Fibroblast of skin of right quadriceps (primary cell): ENCODE measurements around the gene ARHGAP9.

Source experiments
- DNase-seq: peaks from one replicate; pipeline ENCODE4 v3.0.0-alpha.2; 2013

The ARHGAP9 gene

DNA sequence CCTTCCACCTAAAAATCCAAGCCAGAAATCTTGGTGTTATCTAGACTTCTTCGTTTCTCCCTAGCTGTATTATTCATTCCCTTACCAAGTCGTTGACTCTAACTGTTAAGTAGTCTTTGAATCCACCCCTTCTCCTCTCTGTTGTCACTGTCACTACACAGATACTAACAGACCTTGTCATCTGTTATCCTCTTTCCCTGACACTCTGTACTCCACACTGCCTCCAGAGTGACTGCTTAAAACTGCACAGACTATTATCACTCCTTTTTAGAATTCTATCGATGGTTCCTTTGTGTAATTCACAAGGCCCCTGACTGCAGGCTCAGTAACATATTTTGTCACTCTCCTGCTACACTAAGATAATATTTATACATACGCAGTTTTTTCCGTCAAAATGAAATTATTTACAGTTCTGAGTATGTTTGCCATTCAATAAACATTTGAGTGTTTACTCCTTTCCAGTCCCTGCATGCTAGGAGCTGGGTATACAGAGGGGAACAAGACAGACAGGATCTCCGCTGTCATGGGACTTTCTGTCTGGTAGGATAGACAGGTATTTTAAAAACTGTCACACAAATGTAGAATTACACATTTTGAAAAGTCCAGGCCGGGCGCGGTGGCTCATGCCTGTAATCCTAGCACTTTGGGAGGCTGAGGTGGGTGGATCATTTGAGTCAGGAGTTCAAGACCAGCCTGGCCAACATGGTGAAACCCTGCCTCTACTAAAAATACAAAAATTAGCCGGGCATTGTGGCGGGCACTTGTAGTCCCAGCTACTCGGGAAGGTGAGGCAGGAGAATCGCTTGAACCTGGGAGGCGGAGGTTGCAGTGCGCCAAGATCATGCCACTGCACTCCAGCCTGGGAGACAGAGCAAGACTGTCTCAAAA is 12.0 kb upstream of the ARHGAP9 start:
- DNase-seq = no peak

DNA sequence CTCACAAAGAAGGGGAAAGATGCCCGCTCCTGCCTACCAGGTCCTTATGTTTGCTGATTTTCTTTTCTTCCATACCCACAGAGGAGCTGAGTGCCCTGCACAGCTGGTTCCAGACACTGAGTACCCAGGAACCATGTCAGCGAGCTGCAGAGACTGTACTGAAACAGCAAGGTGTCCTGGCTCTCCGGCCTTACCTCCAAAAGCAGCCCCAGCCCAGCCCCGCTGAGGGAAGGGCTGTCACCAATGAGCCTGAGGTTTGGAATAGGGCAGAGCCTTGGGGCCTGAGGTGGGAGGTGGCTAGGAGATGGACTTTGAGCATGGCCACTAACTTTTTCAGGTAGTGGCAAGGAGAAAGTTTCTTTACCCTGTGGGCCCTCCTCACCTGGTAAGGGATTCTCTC is 10.5 kb upstream of the ARHGAP9 start:
- DNase-seq = no peak

DNA sequence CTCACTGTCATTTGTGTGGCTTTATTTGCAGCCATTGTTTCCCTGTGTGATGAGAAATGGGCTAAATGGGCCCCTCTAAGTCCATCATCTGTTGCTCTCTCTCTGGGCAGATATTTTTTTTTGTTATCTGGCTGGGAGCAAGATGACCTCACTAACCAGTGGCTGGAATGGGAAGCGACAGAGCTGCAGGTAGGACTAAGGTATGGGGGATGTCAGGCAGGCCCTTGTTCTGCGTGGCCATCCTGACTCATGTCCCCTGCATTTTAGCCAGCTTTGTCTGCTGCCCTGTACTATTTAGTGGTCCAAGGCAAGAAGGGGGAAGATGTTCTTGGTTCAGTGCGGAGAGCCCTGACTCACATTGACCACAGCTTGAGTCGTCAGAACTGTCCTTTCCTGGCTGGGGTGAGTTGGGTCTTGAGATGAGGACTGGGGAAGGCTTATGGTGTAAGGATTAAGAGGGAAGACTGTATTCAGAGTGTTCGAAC is 9.5 kb upstream of the ARHGAP9 start:
- no peak for DNase-seq

DNA sequence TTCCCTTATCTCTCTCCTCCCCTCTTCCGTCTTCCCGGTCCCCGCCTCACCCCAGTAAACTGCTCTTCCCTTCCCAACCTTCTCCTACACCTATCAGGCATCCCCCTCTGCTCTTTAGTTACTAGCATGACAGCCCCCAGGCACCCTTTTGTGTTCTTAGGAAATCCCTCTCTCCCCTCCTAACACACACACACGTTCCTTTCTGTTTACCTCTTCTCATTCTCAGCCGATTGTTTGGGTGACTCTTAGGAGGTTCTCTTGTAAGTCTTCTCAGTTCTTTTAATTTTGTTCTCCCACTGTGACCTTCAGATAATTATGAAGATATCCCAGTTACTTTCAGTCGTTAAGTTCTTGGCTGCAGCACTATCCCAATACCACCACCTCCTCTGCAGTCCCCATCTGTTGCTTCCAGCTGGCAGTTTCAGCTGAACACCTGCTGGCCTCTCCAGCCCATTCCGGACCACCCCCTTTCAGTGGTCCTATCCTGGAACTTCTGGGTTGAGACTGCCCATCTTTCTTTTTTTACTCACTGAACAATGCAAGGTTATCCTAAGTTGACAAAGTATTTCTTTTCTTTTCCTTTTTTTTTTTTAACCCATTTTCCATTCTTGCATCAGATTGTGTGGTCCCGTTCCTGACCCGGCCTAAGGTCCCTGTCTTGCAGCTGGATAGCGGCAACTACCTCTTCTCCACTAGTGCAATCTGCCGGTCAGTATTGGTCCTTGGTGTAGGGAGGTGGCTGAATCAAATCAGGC is 8.9 kb upstream of the ARHGAP9 start:
- no peak for DNase-seq

DNA sequence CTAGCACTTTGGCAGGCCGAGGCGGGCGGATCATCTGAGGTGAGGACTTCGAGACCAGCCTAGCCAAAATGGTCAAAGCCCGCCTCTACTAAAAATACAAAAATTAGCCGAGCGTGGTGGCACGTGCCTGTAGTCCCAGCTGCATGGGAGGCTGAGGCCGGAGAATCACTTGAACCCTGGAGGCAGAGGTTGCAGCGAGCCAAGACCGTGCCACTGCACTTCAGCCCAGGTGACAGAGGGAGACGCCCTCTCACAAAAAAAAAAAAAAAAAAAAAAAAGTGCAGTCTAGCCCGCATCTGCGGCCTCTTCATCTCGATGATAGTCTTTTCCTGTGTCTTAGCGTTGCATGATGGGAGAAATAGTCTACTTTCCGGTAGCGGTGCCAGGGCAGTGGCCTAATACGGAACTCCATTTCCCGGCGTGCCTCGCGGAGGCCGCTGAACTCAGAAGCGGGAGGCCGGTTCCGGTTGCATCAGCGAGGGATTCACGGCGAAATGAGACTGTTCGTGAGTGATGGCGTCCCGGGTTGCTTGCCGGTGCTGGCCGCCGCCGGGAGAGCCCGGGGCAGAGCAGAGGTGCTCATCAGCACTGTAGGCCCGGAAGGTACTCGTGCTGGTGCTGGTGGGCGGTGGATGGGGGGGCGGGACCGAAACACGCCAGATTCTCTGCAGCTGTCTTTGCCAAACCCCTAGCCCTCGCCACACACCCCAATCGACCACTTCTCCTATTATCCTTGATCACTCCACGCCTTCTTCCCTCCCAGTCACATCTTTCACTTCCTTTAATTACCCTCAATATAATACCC is 8.1 kb upstream of the ARHGAP9 start, which contains the start of gene MARS1:
Gene MARS1 (plus strand): TSS at position 472 of the 805 bp plus-strand sequence. CDS start 23 bp downstream, at position 495.
- peak; percentile 98 for DNase-seq

DNA sequence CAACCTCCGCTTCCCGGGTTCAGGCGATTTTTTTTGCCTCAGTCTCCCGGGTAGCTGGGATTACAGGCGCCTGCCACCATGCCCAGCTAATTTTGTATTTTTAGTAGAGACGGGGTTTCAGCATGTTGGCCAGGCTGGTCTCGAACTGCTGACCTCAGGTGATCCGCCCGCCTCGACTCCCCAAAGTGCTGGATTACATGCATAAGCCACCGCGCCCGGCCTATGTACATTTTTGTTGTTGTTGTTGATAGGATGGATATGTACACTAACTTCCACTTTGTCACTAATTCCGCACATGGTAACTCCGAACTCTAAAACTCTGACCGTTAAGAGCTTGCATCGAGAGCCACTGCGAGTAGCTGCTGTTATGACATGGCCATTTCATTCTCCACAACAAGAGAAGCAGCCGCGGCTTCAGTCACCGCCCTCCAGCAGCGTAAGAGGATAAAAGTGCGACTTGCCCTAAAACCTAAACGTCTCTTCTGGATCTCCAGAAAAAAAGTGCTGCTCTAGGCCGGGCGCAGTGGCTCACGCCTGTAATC is 7.5 kb upstream of the ARHGAP9 start:
- DNase-seq = no peak

DNA sequence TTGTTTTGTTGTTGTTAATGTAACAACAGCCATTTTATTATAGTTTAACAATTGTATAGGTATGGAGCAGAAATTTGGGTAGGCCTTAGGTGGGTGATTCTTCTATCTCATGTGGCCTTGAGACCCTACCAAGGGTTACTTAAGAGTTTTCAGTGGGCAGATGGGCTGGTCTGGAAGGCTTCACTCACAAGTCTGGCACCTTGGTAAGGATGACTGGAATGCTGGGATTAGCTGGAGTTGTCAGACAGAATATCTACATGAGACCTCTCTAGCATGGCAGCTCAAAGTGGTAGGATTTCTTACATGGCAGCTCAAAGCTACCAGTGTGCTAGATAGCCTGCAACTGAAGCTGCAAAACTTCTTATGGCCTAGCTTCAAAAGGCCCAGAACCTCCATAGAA is 6.0 kb upstream of the ARHGAP9 start:
- DNase-seq = no peak

DNA sequence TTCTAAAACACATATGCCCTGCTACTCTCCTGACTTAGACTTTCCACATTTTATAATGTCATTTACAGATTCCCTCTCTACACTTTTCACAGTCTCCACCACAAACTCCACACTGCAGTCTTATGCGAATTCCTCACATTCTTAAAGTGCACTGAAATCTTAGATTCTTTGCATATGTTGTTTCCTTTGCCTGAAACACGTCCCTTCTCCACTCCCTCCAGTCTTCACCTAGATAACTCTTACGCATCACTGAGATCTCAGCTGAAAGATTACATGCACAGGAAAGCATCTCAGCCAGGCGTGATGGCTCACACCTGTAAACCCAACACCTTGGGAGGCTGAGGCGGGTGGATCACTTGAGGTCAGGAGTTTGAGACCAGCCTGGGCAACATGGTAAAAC is 3.8 kb upstream of the ARHGAP9 start:
- peak; percentile 74 for DNase-seq

DNA sequence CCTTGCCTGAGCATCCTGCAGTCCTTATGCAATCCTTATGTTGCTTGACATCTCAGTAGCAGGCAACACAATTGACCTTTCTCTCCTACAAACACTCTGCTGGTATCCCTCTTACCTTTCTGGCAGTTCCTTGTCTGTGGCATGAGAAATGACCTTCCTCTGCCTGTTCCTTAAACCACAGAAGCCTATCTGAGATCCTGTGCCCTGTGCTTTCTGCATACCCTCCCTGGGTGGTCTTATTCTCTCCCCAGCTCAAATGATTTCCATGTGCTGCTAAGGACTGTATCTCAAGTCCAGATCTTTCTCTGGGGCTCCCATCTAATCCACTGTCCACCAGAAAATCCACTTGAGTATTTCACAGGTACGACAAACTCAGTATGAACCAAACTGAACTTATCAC is 2.0 kb upstream of the ARHGAP9 start:
- no peak for DNase-seq

DNA sequence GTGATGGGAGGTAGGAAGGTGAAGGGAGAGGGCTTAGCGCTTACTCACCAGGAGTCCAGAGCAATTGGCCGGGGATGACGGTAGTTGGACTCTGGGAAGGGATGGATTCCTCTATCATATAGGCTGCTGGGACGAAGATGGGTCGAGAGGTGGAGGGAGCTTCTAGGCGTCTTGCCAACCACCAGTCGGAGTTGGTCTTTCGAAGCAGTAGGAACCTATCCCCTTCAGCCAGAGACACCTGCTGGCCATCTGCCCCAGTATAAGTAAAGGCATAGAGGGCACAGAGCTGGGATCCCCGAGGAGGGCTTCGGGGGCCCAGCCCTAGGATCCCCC is 657 bp downstream of the ARHGAP9 start:
- DNase-seq = no peak

DNA sequence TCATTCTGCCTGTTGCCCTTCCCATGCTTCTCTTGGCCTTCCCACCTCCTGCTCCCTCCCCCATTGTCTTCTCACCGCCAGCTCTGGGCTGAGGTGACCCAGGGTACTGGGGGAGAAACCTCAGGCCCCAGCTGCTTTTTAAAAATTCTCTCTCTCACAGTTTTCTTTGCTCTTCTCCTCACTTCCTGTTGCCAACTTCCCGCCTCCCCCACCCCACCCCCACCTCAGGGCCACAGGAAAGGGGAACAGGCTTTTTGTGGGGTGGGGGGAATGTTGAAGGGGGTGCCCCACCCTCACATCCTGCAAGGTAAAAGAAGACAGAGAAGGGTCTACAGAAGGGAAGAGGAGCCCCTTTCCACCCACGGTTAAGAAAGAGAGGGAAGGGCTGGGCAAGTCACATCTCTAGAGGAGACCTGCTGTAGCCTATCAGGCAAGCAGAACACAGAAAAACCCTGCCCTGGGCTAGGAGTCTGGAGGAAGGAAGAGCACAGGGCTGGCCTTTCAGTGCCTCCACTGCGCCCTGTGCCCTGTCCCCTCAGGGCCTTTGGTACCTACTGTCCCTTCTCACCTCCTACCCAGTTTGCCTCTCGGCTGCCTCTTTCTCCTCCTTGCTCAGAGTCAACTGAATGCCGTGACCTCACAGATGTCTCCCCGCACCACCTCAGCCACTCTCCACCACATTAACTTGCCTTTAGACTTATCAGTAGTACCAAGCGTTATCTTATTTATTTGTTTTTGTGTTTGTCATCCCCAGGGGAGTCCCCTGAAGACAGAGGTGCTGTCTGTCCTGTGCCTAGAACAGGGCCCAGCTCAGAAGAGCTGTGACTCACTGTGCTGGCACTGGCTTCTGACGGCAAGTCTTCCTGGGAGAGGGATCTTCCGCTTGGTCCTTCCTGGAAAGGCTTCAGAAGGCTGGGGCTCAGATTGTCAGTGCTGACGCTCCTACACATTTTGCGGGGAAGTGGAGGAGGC is 1.7 kb downstream of the ARHGAP9 start:
- DNase-seq = no peak

DNA sequence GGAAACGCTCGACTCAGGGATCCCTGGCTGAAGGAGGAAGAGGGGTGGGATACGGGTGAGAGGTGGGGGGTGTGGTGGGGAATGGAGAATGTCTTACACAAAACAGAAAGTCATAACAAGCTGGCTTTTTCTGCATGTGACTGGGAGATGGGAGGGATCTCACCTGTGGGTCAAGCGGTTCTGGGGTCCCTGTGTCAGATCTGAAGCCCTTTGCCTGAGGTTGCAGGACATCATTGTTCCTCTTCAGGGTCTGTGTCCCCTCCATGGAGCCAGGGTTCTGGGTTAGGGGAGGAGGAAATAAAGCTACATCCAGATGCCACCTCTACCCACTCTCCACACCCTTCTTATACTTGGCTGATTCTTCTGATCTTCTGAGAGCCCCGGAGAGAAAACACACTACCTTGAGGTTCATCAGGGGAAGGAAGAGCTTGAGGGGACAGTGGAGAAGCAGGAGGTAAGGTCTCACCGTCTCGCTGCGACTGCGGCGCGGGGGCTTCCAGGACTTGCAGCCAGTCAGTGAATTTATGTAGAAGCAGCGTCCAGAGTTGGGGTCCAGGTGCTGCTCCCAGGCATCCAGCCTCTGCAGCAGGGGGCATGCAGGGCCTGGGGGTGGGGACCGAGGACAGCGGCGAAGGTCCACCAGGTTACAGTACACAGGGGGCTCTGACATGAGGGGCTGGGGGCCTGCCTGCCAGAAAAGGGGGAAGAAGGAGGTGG is 2.5 kb downstream of the ARHGAP9 start:
- DNase-seq = no peak

DNA sequence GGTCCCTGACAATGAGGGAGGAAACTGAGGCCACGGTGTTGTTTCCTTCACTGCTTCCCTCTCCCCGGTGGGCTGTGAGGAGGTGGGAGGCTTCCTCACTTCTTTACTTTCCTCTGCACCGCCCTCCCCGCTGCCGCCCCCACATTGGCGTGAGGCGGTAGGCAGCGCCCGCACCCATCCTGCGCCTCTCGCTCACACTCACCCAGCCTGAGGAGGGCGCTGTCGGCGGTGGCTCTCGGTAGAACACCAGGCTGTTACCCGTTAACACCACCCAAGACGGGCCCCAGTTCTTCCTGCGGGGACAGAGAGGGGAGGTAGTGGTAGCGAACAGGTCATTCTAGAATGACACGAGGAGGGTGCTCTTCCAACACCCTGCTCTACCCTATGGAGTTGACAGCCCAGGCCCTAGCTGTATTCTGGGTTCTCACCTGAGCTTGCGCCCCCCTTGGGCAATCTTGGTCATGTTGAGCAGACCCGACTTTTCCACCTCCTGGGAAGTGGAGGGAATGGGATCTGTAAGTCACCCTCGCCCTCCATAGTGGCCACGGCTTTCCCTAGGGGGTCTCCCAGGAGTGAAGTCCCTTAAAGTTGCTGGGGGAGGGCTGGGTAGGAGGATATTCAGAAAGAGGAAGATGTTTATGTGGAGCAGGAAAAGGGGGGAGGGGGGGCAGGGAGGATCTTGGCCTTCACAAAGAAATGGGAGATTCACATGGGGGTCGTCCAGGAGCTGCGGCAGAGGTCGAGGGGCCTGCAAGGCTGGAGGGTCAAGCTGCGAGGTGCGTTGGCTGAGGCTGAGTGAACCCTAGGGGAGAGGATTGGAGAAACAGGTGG is 3.3 kb downstream of the ARHGAP9 start:
- DNase-seq = no peak

DNA sequence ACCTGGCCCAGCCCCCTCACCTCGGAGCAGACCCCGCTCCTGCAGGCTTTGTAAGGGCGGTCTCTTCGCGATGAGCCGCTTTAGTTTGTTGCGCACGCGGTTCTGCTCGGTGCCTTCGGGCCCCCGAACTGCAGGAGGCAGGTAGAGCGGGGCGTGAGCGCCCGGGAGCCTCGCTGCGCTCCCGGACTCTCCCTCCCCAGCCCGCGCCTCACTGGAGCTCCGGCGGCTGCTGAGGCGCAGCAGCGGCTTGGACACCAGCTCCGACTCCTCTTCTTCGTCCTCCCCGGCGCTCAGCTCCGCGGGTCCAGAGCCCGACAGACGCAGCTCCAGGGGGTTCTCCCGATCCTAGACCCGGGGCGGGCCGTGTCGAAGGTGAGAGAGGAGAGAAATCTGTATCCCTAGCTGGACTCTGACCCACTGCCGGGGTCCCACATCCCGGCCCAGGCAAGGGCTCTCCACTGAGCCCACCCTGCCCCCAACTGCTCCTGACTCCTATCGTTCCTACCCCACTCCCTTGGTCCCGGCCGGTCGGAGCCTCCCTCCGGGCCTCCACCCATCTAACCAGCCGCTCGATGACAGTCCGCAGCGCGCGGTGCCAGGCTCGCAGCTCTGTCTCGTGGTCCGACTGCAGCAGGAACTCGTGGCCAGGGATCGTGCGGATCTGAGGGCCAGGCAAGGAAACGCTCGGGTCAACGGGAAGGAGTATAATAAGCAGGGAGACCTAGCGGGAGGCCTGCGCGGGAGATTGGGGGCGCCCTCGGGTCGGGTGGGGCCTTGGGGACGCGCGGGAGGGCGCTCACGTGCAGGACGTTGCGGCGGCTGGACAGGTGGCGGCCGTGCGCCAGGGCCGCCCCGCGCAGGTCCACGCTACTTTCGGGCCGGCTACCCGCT is 4.2 kb downstream of the ARHGAP9 start:
- DNase-seq = no peak

DNA sequence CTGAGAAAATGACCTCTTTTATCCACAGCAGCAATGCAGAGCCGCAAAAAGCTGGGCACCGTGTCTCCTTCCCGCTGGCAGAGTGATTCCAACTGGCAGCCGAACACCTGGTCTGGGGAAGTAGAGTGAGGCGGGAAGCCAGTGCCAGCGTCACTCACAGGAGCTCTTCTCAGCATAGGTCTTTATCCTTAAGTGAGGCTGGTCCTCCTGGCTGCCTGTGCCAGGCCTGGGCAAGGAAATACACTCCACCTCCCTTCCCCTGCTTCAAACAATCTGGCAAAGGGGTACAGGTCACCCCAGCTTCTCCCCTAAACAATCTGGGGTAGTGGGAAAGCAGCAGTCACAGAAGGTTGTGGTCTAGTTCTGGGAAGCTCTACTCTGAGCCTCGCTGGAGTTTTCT is 4.8 kb downstream of the ARHGAP9 start:
- no peak for DNase-seq

DNA sequence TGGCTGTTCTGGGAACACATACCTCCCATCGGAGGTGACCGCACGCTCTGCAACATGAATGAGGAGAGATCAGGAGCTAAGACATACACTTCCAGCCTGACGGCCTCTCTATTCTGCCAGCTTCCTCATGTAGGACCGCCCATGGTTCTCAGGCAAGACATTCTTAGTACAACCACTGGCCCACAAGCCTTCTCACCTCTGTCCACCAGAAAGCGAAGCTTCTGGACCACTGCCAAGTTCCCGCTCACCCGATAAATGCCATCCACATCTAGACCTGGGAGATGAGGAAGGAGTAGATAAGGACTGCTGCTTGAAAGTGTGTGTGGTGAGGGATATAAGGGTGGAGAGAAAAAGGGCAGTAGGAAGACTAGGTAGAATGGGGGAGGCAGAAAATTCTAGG is 5.2 kb downstream of the ARHGAP9 start:
- no peak for DNase-seq

DNA sequence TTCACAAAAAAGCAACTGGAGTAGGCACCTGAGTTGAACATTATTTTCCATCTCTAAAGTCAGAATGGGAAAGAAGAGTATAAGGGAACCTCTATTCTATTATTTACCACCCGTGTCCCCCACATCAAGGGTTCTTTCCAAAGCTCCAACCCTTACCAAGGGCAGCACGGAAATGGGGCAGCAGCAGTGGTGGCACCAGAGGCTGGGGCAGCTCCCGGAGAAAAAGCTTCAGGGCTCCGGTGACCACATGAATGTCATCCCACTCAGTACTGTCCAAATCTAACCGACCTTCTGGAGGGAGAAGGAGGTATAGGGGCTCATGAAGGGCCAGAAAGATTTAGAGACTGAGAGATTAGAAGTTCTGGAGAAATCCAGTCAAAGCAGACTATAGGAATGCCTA is 5.8 kb downstream of the ARHGAP9 start:
- no peak for DNase-seq

DNA sequence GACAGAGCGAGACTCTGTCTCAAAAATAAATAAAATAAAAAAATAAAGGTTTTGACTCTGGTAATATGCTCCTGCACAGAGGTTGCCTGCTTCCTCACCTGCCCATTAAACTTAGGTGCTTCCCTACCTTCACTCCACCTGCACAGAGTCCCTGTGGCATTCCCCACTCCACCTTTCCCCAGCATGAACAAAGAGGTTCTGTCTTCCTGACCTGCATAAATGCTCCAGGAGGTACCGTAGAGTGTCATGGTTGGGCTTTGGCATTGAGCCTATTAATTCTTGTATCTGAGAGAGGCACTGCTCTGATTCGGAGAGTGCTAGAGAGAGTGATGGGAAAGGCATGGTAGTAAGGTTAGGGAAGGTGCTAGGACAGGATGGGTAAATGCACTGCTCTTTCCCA is 6.3 kb downstream of the ARHGAP9 start:
- no peak for DNase-seq

DNA sequence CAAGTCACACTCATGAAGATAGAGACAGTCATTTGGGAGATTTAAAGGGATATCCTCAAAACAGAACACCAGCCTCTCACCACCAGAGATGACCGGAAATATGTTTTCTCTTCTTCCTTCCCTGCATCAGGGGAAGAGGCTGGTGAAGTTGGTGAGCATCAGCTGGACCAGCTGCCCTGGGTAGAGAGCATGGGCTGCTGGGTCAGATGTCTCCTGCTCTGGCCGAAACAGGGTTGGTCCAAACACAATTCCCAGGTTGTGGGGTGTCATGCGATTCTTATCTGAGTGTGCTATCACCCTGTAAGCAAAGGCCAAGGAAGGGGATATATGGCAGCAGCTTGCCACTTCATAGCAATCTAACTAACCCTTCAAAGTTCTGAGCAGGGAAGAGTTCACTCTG is 7.3 kb downstream of the ARHGAP9 start:
- DNase-seq = no peak
